Fibroblast of skin of left biceps (primary cell): Measurements from ENCODE around the gene ST7.

Experiments used
- DNase-seq, 2 experiments: peaks; one replicate each; pipeline ENCODE4 v3.0.0-alpha.2; 2013; ENCODE audit warnings: low read depth in 2 of 2

ST7 gene

DNA sequence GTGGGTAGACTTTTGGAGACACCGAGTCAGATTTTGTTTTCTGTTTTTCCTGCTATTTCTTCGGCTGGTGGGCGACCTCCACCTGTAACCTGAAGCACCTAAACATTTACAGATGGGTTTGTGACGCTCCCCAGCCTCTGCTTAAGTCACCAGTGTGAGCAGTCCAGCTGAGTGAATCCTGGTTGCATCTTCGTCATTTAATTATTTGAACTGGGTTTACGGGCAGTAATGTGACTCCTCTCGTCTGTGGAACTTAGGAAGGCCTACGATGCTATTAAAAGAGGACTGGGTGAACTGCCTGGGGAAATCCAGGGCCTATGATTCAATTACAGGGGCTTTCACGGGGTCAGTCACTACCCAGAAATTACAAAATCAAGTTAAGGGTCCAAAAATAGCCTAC, 317.1 kb downstream of the ST7 start:
- DNase-seq, result no peak

- no peak for DNase-seq
Measured at GRCh38 chr7:117271566-117271965, 318.3 kb downstream of the ST7 start.

DNA sequence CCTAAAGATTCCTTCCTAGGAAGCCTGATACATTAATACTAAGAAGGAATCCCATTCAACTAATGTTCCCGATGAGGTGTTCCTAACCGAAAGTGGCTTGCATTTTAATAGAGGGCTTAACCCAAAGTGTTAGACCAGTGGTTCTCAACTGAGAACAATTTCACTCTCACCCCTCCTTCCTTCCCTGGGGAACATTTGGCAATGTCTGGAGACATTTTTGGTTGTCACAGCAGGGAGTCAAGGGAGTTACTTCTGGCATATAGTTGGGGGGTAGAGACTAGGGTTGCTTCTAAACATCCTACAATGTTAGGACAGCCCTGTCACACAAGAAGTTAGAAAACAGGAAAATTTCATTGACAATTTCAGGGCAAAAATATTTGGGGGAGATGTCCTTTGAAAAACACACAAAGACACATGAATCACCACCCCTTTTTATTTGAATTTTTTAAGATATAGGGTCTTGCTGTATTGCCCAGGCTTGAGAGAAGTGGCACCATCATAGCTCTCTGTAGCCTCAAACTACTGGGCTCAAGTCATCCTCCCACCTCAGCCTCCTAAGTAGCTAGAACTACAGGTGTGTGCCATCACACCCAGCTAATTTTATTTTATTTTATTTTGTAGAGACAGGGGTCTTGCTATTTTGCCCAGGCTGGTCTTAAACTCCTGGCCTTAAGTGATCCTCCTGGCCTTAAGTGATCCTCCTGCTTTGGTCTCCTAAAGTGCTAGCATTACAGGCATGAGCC, 318.9 kb downstream of the ST7 start:
- no peak for DNase-seq

DNA sequence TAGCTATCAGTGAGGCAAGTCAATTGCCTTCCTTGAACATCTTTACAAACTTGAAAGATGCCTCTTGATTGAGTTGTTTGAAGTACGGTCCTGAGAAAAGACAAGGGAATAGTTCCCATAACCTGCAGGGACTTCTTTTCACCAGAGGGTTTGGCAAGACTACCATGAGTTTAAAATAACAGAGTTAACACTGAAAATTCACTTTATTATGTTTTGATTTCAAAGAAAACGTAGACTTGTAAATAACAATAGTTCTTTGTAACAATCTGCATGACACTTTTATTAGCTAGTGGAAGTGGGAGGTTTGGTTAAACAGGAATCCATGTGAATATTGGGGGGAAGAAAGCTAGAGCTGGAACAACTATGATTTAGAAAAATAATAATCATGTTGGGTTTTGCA, 320.0 kb downstream of the ST7 start:
- no peak for DNase-seq

GRCh38 chr7:117273814-117274225, 320.5 kb downstream of the ST7 start:
- DNase-seq, result no peak

- no peak for DNase-seq
Measured at GRCh38 chr7:117274951-117275350, 321.6 kb downstream of the ST7 start.

GRCh38 chr7:117277576-117277975, 324.3 kb downstream of the ST7 start:
- no peak for DNase-seq

DNA sequence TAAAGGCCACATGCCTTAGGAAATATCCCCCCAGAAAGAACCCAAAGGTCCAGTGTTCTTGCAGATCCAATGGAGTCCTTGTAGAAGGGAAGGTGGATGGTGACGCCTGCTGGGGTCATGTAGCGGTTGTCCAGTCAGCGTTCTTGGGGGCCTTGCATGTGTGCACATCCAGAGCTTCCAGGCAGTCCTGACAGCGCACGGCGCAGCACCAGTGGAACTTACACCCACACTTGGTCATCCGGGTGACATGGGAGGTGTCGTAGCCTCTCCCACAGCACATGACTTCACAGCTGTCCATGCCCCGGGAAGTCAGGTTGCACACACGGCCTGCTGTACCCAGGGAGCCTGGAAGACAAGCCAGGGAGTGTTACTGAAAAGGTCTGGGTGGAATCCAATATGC, 324.7 kb downstream of the ST7 start:
- DNase-seq, result no peak

DNA sequence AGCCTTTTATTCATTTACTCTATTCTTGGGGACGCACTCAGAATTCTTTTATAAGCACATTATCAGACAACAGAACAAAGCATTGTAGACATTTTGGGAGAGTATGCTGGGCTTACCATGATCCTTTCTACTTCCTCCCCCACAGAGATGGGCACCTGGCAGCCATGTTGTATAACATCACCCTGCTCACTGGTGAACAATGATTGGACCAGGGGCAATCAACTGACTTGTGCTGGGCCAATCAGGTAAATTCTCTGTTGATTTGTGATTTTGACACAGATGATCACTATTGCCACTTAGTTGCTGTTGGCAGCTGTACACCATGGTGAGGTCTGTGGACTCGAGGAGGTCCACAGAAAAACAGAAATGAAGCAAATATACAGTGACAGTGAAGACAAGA, 325.9 kb downstream of the ST7 start:
- no peak for DNase-seq
